ENCODE data around the gene ZNF41. TPM values are rescaled to one million over a fixed set of nuclear protein-coding genes. Genes with fewer than 3 reads are reported as not detected.

ZNF41 gene
- total and polyA plus RNA-seq, 2 of the 13 experiments (the other 11 are each of a cell fraction or from before 2014, with no cell fraction given) = 2.3 to 3.9 TPM

DNA sequence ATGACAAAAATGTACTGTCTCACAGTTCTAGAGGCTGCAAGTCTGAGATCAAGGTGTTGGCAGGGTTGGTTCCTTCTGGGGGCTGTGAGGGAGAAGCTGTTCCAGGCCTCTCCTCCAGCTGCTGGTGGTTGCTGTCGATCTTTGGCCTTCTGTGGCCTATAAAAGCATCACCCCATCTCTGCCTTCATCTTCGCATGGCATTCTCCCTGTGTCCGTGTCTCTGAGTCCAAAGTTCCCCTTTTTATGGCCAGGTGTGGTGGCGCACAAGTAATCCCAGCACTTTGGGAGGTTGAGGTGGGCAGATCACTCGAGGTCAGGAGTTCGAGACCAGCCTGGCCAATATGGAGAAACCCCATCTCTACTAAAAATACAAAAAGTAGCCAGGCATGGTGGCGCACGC is 46.5 kb upstream of the ZNF41 start:
- WGBS (ENCODE audit: low lambda C conversion rate) = 93% methylated on average over 3 of the region's 8 CpGs
- H3K4me1 ChIP-seq (ENCODE audit: insufficient read depth, low read length) = no peaks in the 10 kb centered on the region
- no peaks in the 10 kb centered on the region for H4K20me1 ChIP-seq (ENCODE audit: insufficient read depth, low read length)
- no peaks in the 10 kb centered on the region for H3K9me3 ChIP-seq (ENCODE audit: low read length)
- no peak overlapping the region for H3K4me2 ChIP-seq (ENCODE audit: low read depth, low read length)
- POLR2A ChIA-PET = no interaction called here
- no peaks in the 10 kb centered on the region for H3K27me3 ChIP-seq (ENCODE audit: control insufficient read depth in 1 of 2, insufficient read depth in 2 of 2, low read length in 2 of 2)
- CTCF ChIA-PET (ENCODE audit: low intra/inter-chr PET ratio, low total read pairs) = no interaction called here
- in situ Hi-C loops (cut with HindIII; ENCODE audit: extremely low pct_ligation_motif_present, low pct_unique_long_range_greater_than_20kb) = no loop called here
- no peak for ATAC-seq
- no peak overlapping the region for H3K9ac ChIP-seq (ENCODE audit: insufficient read depth, low read depth, low read length)
- intact Hi-C loops (cut with micrococcal nuclease; ENCODE audit: unreplicated experiment) = no loop called here
- BruUV-seq (replicated peaks) = no TSS peak
- H3K4me3 ChIP-seq (replicated peaks in 1 of 3; ENCODE audit: insufficient read depth in 1 of 3, low read depth in 2 of 3, low read length in 3 of 3) = no peak overlapping the region
- no peaks in the 10 kb centered on the region for H3K36me3 ChIP-seq (replicated peaks in 1 of 2; ENCODE audit: control insufficient read depth in 1 of 2, insufficient read depth in 2 of 2, low read length in 2 of 2)
- no peak overlapping the region for H3K27ac ChIP-seq (ENCODE audit: extremely low read length, insufficient read depth, low read length)
- H2AFZ ChIP-seq (ENCODE audit: low read length) = no peak overlapping the region
- no peak for FAIRE-seq
- DNase-seq (ENCODE audit: low spot score) = no peak
- H3K79me2 ChIP-seq (ENCODE audit: insufficient read depth, low read length) = no peaks in the 10 kb centered on the region
- TF ChIP-seq, protein P1, sequence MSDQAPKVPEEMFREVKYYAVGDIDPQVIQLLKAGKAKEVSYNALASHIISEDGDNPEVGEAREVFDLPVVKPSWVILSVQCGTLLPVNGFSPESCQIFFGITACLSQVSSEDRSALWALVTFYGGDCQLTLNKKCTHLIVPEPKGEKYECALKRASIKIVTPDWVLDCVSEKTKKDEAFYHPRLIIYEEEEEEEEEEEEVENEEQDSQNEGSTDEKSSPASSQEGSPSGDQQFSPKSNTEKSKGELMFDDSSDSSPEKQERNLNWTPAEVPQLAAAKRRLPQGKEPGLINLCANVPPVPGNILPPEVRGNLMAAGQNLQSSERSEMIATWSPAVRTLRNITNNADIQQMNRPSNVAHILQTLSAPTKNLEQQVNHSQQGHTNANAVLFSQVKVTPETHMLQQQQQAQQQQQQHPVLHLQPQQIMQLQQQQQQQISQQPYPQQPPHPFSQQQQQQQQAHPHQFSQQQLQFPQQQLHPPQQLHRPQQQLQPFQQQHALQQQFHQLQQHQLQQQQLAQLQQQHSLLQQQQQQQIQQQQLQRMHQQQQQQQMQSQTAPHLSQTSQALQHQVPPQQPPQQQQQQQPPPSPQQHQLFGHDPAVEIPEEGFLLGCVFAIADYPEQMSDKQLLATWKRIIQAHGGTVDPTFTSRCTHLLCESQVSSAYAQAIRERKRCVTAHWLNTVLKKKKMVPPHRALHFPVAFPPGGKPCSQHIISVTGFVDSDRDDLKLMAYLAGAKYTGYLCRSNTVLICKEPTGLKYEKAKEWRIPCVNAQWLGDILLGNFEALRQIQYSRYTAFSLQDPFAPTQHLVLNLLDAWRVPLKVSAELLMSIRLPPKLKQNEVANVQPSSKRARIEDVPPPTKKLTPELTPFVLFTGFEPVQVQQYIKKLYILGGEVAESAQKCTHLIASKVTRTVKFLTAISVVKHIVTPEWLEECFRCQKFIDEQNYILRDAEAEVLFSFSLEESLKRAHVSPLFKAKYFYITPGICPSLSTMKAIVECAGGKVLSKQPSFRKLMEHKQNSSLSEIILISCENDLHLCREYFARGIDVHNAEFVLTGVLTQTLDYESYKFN (CRISPR knock-in tag; conservative IDR thresholded peaks at IDR 0.05) = no peak
- TF ChIP-seq, protein P2, sequence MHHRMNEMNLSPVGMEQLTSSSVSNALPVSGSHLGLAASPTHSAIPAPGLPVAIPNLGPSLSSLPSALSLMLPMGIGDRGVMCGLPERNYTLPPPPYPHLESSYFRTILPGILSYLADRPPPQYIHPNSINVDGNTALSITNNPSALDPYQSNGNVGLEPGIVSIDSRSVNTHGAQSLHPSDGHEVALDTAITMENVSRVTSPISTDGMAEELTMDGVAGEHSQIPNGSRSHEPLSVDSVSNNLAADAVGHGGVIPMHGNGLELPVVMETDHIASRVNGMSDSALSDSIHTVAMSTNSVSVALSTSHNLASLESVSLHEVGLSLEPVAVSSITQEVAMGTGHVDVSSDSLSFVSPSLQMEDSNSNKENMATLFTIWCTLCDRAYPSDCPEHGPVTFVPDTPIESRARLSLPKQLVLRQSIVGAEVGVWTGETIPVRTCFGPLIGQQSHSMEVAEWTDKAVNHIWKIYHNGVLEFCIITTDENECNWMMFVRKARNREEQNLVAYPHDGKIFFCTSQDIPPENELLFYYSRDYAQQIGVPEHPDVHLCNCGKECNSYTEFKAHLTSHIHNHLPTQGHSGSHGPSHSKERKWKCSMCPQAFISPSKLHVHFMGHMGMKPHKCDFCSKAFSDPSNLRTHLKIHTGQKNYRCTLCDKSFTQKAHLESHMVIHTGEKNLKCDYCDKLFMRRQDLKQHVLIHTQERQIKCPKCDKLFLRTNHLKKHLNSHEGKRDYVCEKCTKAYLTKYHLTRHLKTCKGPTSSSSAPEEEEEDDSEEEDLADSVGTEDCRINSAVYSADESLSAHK (CRISPR knock-in tag; IDR thresholded peaks at IDR 0.05; ENCODE audit: borderline replicate concordance) = no peak
- TF ChIP-seq, protein P3, sequence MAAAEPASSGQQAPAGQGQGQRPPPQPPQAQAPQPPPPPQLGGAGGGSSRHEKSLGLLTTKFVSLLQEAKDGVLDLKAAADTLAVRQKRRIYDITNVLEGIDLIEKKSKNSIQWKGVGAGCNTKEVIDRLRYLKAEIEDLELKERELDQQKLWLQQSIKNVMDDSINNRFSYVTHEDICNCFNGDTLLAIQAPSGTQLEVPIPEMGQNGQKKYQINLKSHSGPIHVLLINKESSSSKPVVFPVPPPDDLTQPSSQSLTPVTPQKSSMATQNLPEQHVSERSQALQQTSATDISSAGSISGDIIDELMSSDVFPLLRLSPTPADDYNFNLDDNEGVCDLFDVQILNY (CRISPR knock-in tag; conservative IDR thresholded peaks at IDR 0.05) = no peak
- no peak for TF ChIP-seq NAIF1 (CRISPR knock-in tag; IDR thresholded peaks at IDR 0.05; ENCODE audit: borderline replicate concordance)
- no peak for TF ChIP-seq ZNF207 (IDR thresholded peaks at IDR 0.05; ENCODE audit: borderline replicate concordance)
- TF ChIP-seq ZBTB20 (CRISPR knock-in tag; IDR thresholded peaks at IDR 0.05; ENCODE audit: borderline replicate concordance, low read depth) = no peak
- TF ChIP-seq ZNF124 (CRISPR knock-in tag; IDR thresholded peaks at IDR 0.05) = no peak
- TF ChIP-seq, protein P4, sequence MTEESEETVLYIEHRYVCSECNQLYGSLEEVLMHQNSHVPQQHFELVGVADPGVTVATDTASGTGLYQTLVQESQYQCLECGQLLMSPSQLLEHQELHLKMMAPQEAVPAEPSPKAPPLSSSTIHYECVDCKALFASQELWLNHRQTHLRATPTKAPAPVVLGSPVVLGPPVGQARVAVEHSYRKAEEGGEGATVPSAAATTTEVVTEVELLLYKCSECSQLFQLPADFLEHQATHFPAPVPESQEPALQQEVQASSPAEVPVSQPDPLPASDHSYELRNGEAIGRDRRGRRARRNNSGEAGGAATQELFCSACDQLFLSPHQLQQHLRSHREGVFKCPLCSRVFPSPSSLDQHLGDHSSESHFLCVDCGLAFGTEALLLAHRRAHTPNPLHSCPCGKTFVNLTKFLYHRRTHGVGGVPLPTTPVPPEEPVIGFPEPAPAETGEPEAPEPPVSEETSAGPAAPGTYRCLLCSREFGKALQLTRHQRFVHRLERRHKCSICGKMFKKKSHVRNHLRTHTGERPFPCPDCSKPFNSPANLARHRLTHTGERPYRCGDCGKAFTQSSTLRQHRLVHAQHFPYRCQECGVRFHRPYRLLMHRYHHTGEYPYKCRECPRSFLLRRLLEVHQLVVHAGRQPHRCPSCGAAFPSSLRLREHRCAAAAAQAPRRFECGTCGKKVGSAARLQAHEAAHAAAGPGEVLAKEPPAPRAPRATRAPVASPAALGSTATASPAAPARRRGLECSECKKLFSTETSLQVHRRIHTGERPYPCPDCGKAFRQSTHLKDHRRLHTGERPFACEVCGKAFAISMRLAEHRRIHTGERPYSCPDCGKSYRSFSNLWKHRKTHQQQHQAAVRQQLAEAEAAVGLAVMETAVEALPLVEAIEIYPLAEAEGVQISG (CRISPR knock-in tag; IDR thresholded peaks at IDR 0.05) = no peak
- no peak for TF ChIP-seq ZFAT (CRISPR knock-in tag; conservative IDR thresholded peaks at IDR 0.05)
- TF ChIP-seq IKZF4 (CRISPR knock-in tag; IDR thresholded peaks at IDR 0.05; ENCODE audit: borderline replicate concordance, low read depth, not compliant biosample characterization) = no peak
- no peak for TF ChIP-seq GPN1 (CRISPR knock-in tag; IDR thresholded peaks at IDR 0.05; ENCODE audit: borderline replicate concordance)
- no peak for TF ChIP-seq ZNF564 (CRISPR knock-in tag; IDR thresholded peaks at IDR 0.05)
